ENCODE data around the gene MGME1. TPM values are rescaled to one million over a fixed set of nuclear protein-coding genes. Genes with fewer than 3 reads are reported as not detected.
A peak's percentile ranks its signal among the peaks of the same experiment; 100 is the strongest.

The MGME1 gene
- total and polyA plus RNA-seq, 2 of the 13 experiments (the other 11 are each of a cell fraction or from before 2014, with no cell fraction given) = 36.7 to 66.6 TPM

DNA sequence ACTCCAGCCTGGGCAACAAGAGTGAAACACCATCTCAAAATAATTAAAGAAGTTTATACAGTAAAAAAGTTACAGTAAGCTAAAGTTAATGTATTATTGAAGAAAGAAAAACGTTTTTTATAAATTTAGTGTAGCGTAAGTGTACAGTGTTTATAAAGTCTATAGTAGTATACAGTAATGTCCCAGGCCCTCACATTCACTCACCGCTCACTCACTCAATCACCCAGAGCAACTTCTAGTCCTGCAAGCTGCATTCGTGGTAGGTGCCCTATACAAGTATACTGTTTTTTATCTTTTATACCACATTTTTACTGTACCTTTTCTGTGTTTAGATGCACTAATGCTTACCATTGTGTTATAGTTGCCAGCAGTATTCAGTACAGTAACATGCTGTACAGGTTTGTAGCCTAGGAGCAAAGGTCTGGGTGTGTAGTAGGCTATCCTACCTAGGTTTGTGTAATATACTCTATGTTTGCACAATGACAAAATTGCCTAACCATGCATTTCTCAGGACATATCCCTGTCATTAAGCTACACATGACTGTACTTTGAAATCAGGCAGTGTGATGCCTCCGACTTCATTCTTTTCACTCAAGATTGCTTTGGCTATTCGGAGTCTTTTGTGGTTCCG lies 16.7 kb downstream of the MGME1 start (continued):
- TF ChIP-seq PATZ1 (CRISPR knock-in tag; IDR thresholded peaks at IDR 0.05) (0 out of 2 replicates have a peak, but pooled peaks have one; percentile 46), HNRNPH1 (optimal IDR thresholded peaks at IDR 0.05; ENCODE audit: low read depth, low read length) (no peak), REPIN1 (CRISPR knock-in tag; IDR thresholded peaks at IDR 0.05; ENCODE audit: borderline replicate concordance, low read depth) (peak; percentile 94), NFKBIZ (CRISPR knock-in tag; IDR thresholded peaks at IDR 0.05) (peak; percentile 82; the same call in 1 of the 2 replicates), ZFP36L1 (CRISPR knock-in tag; IDR thresholded peaks at IDR 0.05) (peak; percentile 65; the same call in 1 of the 2 replicates), NCOA1 (CRISPR knock-in tag; IDR thresholded peaks at IDR 0.05) (0 out of 2 replicates have a peak, but pooled peaks have one; percentile 53), IRF2 (CRISPR knock-in tag; IDR thresholded peaks at IDR 0.05) (peak; percentile 93), SRSF1 (optimal IDR thresholded peaks at IDR 0.05; ENCODE audit: low read depth, low read length) (no peak), ZNF773 (CRISPR knock-in tag; IDR thresholded peaks at IDR 0.05; ENCODE audit: borderline replicate concordance) (no peak), RBM22 (optimal IDR thresholded peaks at IDR 0.05; ENCODE audit: low read length) (peak; percentile 34), TSC22D2 (CRISPR knock-in tag; IDR thresholded peaks at IDR 0.05; ENCODE audit: borderline replicate concordance) (0 out of 2 replicates have a peak, but pooled peaks have one; percentile 80), ZBTB1 (CRISPR knock-in tag; IDR thresholded peaks at IDR 0.05; ENCODE audit: borderline replicate concordance) (no peak), ARNT (IDR thresholded peaks at IDR 0.05) (no peak), ZNF432 (CRISPR knock-in tag; IDR thresholded peaks at IDR 0.05; ENCODE audit: borderline replicate concordance) (no peak), POGK (CRISPR knock-in tag; conservative IDR thresholded peaks at IDR 0.05) (peak; percentile 91), TFDP2 (CRISPR knock-in tag; IDR thresholded peaks at IDR 0.05) (peak; percentile 53; the same call in 1 of the 2 replicates), ZFY (CRISPR knock-in tag; IDR thresholded peaks at IDR 0.05) (peak; percentile 36; the same call in 1 of the 2 replicates), ZNF546 (CRISPR knock-in tag; conservative IDR thresholded peaks at IDR 0.05) (no peak), SRF (IDR thresholded peaks at IDR 0.05; ENCODE audit: low read depth, low read length) (0 out of 2 replicates have a peak, but pooled peaks have one; percentile 16), ZNF704 (CRISPR knock-in tag; IDR thresholded peaks at IDR 0.05; ENCODE audit: borderline replicate concordance) (no peak), SP5 (CRISPR knock-in tag; IDR thresholded peaks at IDR 0.05; ENCODE audit: borderline replicate concordance, low read depth) (peak; percentile 64; the same call in 1 of the 2 replicates)
- TF ChIP-seq, protein P1, sequence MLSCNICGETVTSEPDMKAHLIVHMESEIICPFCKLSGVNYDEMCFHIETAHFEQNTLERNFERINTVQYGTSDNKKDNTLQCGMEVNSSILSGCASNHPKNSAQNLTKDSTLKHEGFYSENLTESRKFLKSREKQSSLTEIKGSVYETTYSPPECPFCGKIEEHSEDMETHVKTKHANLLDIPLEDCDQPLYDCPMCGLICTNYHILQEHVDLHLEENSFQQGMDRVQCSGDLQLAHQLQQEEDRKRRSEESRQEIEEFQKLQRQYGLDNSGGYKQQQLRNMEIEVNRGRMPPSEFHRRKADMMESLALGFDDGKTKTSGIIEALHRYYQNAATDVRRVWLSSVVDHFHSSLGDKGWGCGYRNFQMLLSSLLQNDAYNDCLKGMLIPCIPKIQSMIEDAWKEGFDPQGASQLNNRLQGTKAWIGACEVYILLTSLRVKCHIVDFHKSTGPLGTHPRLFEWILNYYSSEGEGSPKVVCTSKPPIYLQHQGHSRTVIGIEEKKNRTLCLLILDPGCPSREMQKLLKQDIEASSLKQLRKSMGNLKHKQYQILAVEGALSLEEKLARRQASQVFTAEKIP (CRISPR knock-in tag; IDR thresholded peaks at IDR 0.05; ENCODE audit: borderline replicate concordance) = no peak

Measured in HepG2 (cell line).